ENCODE results near the gene ZNF710. TPM values are rescaled to one million over a fixed set of nuclear protein-coding genes. Genes with fewer than 3 reads are reported as not detected.
"Not testable (repeated sequence)": the region's sequence is repeated elsewhere in the genome, so short reads cannot be mapped to it uniquely, and the experiment has no call there.

The ZNF710 gene
- total and polyA plus RNA-seq, 2 of the 4 experiments (the other 2 are of a cell fraction): 7.6 to 8.2 TPM

DNA sequence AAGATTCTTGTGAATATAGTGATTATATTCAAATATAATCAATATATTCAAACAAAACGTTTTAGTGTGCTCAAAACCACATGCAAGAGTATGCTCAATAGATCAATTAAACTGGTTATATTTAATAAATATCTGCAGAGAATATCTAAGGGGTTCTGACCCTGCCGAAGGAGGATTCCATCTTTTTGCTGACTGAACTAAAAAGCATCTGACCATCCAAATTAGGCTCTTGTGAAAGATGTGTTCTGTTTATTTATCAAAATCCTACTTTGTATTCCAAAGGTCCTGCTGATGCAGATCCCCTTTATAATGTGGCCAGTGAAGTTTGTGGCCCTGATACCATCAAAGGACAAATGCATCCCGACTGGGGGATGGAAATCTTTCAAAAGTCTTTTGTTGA, 46.6 kb upstream of the ZNF710 start:
- Histone ChIP-seq H2BK5ac (ENCODE audit: low read depth, low read length, poor library complexity, severe bottlenecking) (no peak overlapping the region), H2BK15ac (ENCODE audit: low read depth, low read length) (no peak overlapping the region), H3K27ac (ENCODE audit: insufficient read depth, low read length) (no peak overlapping the region), H3K4me3 (ENCODE audit: insufficient read depth, low read depth, low read length) (no peak overlapping the region), H3K9ac (ENCODE audit: low read depth, low read length) (no peak overlapping the region), H3K36me3 (ENCODE audit: control insufficient read depth, insufficient read depth, low read length) (no peaks in the 10 kb centered on the region), H3K23ac (ENCODE audit: low read depth, low read length) (no peak overlapping the region), H3K18ac (ENCODE audit: low read depth, low read length) (no peak overlapping the region), H3K79me1 (ENCODE audit: low read depth in 1 of 2, low read length in 2 of 2) (no peaks in the 10 kb centered on the region), H3K9me1 (ENCODE audit: insufficient read depth, low read length) (no peaks in the 10 kb centered on the region; the same call in 1 of the 2 replicates), H4K20me1 (ENCODE audit: insufficient read depth, low read length) (no peaks in the 10 kb centered on the region), H3K4ac (ENCODE audit: low read depth, low read length) (no peak overlapping the region), H4K5ac (ENCODE audit: low read depth, low read length) (no peak overlapping the region), H2BK20ac (ENCODE audit: low read depth, low read length) (no peak overlapping the region), H2BK120ac (ENCODE audit: low read depth, low read length) (no peak overlapping the region), H3K4me1 (ENCODE audit: control insufficient read depth, insufficient read depth, low read length) (no peaks in the 10 kb centered on the region), H2AK9ac (replicated peaks; ENCODE audit: low read depth, low read length, poor library complexity) (no peak overlapping the region), H2AK5ac (ENCODE audit: low read depth, low read length) (no peak overlapping the region), H2AFZ (replicated peaks; ENCODE audit: low read length, poor library complexity) (no peak overlapping the region), H3K27me3 (ENCODE audit: control insufficient read depth, insufficient read depth, low read length) (peaks cover 8% of the 10 kb centered on the region), H3K4me2 (ENCODE audit: low read depth, low read length) (no peak overlapping the region), H4K8ac (ENCODE audit: low read depth in 2 of 2, low read length in 2 of 2) (no peak overlapping the region), H4K91ac (ENCODE audit: insufficient read depth, low read depth, low read length) (no peak overlapping the region), H3K56ac (ENCODE audit: extremely low read depth, insufficient read depth, low read length) (no peak overlapping the region), H3K14ac (replicated peaks; ENCODE audit: low read depth, low read length) (no peak overlapping the region), H3K9me3 (ENCODE audit: control insufficient read depth, insufficient read depth, low read length) (no peaks in the 10 kb centered on the region)
- ChIA-PET CTCF (no interaction called here), POLR2A (ENCODE audit: unreplicated experiment) (no interaction called here)
- dilution Hi-C loops (cut with HindIII; ENCODE audit: low sequenced_read_pairs, unreplicated experiment) (no loop called here), intact Hi-C loops (cut with micrococcal nuclease) (loop anchor here (10.0 kb wide), 1 partner anchor 240 kb away; no protein-coding TSS in a partner anchor), in situ Hi-C loops (cut with MboI; ENCODE audit: low sequenced_read_pairs) (no loop called here)
- TF ChIP-seq CHD1 (IDR thresholded peaks at IDR 0.05; ENCODE audit: low read depth, low read length): no peak
- TF ChIP-seq MAFK (IDR thresholded peaks at IDR 0.05; ENCODE audit: low read depth, low read length): peak; percentile 62
- TF ChIP-seq, protein P1, sequence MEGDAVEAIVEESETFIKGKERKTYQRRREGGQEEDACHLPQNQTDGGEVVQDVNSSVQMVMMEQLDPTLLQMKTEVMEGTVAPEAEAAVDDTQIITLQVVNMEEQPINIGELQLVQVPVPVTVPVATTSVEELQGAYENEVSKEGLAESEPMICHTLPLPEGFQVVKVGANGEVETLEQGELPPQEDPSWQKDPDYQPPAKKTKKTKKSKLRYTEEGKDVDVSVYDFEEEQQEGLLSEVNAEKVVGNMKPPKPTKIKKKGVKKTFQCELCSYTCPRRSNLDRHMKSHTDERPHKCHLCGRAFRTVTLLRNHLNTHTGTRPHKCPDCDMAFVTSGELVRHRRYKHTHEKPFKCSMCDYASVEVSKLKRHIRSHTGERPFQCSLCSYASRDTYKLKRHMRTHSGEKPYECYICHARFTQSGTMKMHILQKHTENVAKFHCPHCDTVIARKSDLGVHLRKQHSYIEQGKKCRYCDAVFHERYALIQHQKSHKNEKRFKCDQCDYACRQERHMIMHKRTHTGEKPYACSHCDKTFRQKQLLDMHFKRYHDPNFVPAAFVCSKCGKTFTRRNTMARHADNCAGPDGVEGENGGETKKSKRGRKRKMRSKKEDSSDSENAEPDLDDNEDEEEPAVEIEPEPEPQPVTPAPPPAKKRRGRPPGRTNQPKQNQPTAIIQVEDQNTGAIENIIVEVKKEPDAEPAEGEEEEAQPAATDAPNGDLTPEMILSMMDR (conservative IDR thresholded peaks at IDR 0.05; ENCODE audit: low read depth, low read length): no peak
- TF ChIP-seq NFE2L2 (IDR thresholded peaks at IDR 0.05; ENCODE audit: low read depth, low read length): no peak
- TF ChIP-seq FOS (IDR thresholded peaks at IDR 0.05; ENCODE audit: low read depth, low read length): no peak
- BruUV-seq (replicated peaks): no TSS peak
- no CpG with 5 or more reads among the region's 3 CpGs for WGBS, 2 experiments (ENCODE audit: extremely low coverage in 2 of 2, insufficient read length in 1 of 2)
- ATAC-seq (ENCODE audit: low read depth) (no peak), DNase-seq (no peak)

DNA sequence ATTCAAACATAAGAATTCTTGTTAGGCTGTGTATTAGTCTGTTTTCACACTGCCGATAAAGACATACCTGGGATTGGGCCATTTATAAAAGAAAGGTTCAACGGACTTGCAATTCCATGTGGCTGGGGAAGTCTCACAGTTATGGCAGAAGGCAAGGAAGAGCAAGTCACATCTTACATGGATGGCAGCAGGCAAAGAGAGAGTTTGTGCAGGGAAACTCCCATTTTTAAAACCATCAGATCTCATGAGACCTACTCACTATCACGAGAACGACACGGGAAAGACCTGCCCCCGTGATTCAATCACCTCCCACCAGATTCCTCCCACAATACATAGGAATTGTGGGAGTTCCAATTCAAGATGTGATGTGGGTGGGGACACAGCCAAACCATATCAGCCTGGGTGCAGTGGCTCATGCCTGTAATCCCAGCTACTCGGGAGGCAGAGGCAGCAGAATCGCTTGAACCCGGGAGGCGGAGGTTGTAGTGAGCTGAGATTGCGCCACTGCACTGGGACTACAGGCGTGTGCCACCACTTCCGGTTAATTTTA, 45.6 kb upstream of the ZNF710 start:
- H3K9me3 ChIP-seq (ENCODE audit: control insufficient read depth, insufficient read depth, low read length); CTCF ChIA-PET; H3K9me1 ChIP-seq (ENCODE audit: insufficient read depth, low read length); H3K27ac ChIP-seq (ENCODE audit: insufficient read depth, low read length); DNase-seq; H3K4me3 ChIP-seq (ENCODE audit: insufficient read depth, low read depth, low read length); H2BK15ac ChIP-seq (ENCODE audit: low read depth, low read length); H4K20me1 ChIP-seq (ENCODE audit: insufficient read depth, low read length); H3K36me3 ChIP-seq (ENCODE audit: control insufficient read depth, insufficient read depth, low read length); H2BK120ac ChIP-seq (ENCODE audit: low read depth, low read length); H3K4ac ChIP-seq (ENCODE audit: low read depth, low read length); H3K4me1 ChIP-seq (ENCODE audit: control insufficient read depth, insufficient read depth, low read length); H3K27me3 ChIP-seq (ENCODE audit: control insufficient read depth, insufficient read depth, low read length); H4K5ac ChIP-seq (ENCODE audit: low read depth, low read length); H2AFZ ChIP-seq (replicated peaks; ENCODE audit: low read length, poor library complexity); H3K14ac ChIP-seq (replicated peaks; ENCODE audit: low read depth, low read length); ATAC-seq (ENCODE audit: low read depth); BruUV-seq (replicated peaks); H4K91ac ChIP-seq (ENCODE audit: insufficient read depth, low read depth, low read length); H3K4me2 ChIP-seq (ENCODE audit: low read depth, low read length); H3K56ac ChIP-seq (ENCODE audit: extremely low read depth, insufficient read depth, low read length); H2BK5ac ChIP-seq (ENCODE audit: low read depth, low read length, poor library complexity, severe bottlenecking); H2AK9ac ChIP-seq (replicated peaks; ENCODE audit: low read depth, low read length, poor library complexity); H3K9ac ChIP-seq (ENCODE audit: low read depth, low read length); H2BK20ac ChIP-seq (ENCODE audit: low read depth, low read length); dilution Hi-C loops (cut with HindIII; ENCODE audit: low sequenced_read_pairs, unreplicated experiment); in situ Hi-C loops (cut with MboI; ENCODE audit: low sequenced_read_pairs); POLR2A ChIA-PET (ENCODE audit: unreplicated experiment); H3K18ac ChIP-seq (ENCODE audit: low read depth, low read length); H3K79me1 ChIP-seq (ENCODE audit: low read depth in 1 of 2, low read length in 2 of 2); H2AK5ac ChIP-seq (ENCODE audit: low read depth, low read length); H4K8ac ChIP-seq (ENCODE audit: low read depth in 2 of 2, low read length in 2 of 2); H3K23ac ChIP-seq (ENCODE audit: low read depth, low read length): not testable (repeated sequence)
- 94% methylated on average over 2 of the region's 13 CpGs; no CpG with 5 or more reads in 1 of the 2 experiments for WGBS, 2 experiments (ENCODE audit: extremely low coverage in 2 of 2, insufficient read length in 1 of 2)
- intact Hi-C loops (cut with micrococcal nuclease): loop anchor here (10.0 kb wide), 1 partner anchor 241 kb away; no protein-coding TSS in a partner anchor
